Fibroblast of lung (primary cell): ENCODE measurements around the gene HIRA. TPM values are rescaled to one million over a fixed set of nuclear protein-coding genes. Genes with fewer than 3 reads are reported as not detected.

Experiments used
- DNase-seq, 2 donors: peaks; one replicate each; pipeline versions ENCODE4 v3.0.0 to v3.0.0-alpha.2; 2010; ENCODE audit warnings: low read depth in 2 of 2
- H2AFZ ChIP-seq: 2 replicates; pipeline ENCODE4 v1.5.1; 2012; ENCODE audit warnings: low read length, control low read depth, inconsistent platforms
- H3K27ac ChIP-seq: 2 replicates; pipeline ENCODE4 v1.5.1; 2011; ENCODE audit warnings: low read length, control low read depth; ENCODE audit not compliant: insufficient read depth
- H3K27me3 ChIP-seq: 2 replicates; pipeline ENCODE4 v1.5.1; 2011; ENCODE audit warnings: mild to moderate bottlenecking, low read length; ENCODE audit not compliant: control insufficient read depth, insufficient read depth
- H3K36me3 ChIP-seq: 2 replicates; pipeline ENCODE4 v1.5.1; 2011; ENCODE audit warnings: low read length; ENCODE audit not compliant: control insufficient read depth, insufficient read depth
- H3K4me1 ChIP-seq: 2 replicates; pipeline ENCODE4 v1.5.1; 2011; ENCODE audit warnings: low read length; ENCODE audit not compliant: control insufficient read depth, insufficient read depth; ENCODE audit errors: extremely low read depth
- H3K4me2 ChIP-seq: 2 replicates; pipeline ENCODE4 v1.5.1; 2011; ENCODE audit warnings: low read length, control low read depth; ENCODE audit not compliant: insufficient read depth; ENCODE audit errors: extremely low read depth
- H3K4me3 ChIP-seq, 4 experiments: fragments of 200-600 bp in 1 of 4; sonication (generic) in 1 of 4; replicated peaks in 1 of 4; 2 replicates each; pipeline ENCODE4 v1.5.1; 2011 to 2016; ENCODE audit warnings: low read length in 4 of 4, low read depth in 3 of 4, mild to moderate bottlenecking in 3 of 4, control low read depth in 2 of 4, inconsistent platforms in 1 of 4, mixed read lengths in 1 of 4; ENCODE audit not compliant: insufficient read depth in 1 of 4; ENCODE audit errors: control extremely low read depth in 1 of 4
- H3K79me2 ChIP-seq: 2 replicates; pipeline ENCODE4 v1.5.1; 2012; ENCODE audit warnings: mild to moderate bottlenecking, low read length, inconsistent platforms; ENCODE audit not compliant: control insufficient read depth, insufficient read depth
- H3K9ac ChIP-seq: 2 replicates; pipeline ENCODE4 v1.5.1; 2011; ENCODE audit warnings: mild to moderate bottlenecking, low read length, control low read depth; ENCODE audit not compliant: insufficient read depth
- H3K9me3 ChIP-seq: 2 replicates; pipeline ENCODE4 v1.5.1; 2012; ENCODE audit warnings: low read depth, low read length; ENCODE audit not compliant: control insufficient read depth, insufficient read depth
- H4K20me1 ChIP-seq: 2 replicates; pipeline ENCODE4 v1.5.1; 2011; ENCODE audit warnings: low read length; ENCODE audit not compliant: control insufficient read depth, insufficient read depth; ENCODE audit errors: extremely low read depth
- CTCF ChIP-seq, 2 donors: IDR thresholded peaks in 1 of 2; conservative IDR thresholded peaks in 1 of 2; 1 replicate in 1 of 2; 2 replicates in 1 of 2; pipeline ENCODE4 v1.5.1; 2011 to 2012; ENCODE audit warnings: low read length in 2 of 2, control low read depth in 1 of 2, inconsistent platforms in 1 of 2, low read depth in 1 of 2, mild to moderate bottlenecking in 1 of 2
- EZH2 ChIP-seq: IDR thresholded peaks from 2 replicates; pipeline ENCODE4 v1.5.1; 2012; ENCODE audit warnings: low read length, control low read depth, mild to moderate bottlenecking; ENCODE audit errors: missing control alignments
- polyA plus RNA-seq, 2 donors: library from polyadenylated mRNA; depleted of rRNA in 1 of 2; stranded (reverse) in 1 of 2; unstranded in 1 of 2; fragments of >200 nt; gene quantifications; 2 replicates each; pipeline ENCODE4 v1.2.1, GENCODE V29; 2011 to 2012; ENCODE audit warnings: missing spikeins in 1 of 2
- total RNA-seq: library from RNA; depleted of rRNA; stranded (reverse); fragments of >200 nt; gene quantifications from 2 replicates; pipeline ENCODE4 v1.2.1, GENCODE V29; 2014

Gene HIRA
- total and polyA plus RNA-seq, 2 donors (not counting 1 experiment from before 2014, with no cell fraction given), result 19.2 to 20.5 TPM

- H3K9me3 ChIP-seq, result no peaks in the 10 kb centered on the region
Measured at GRCh38 chr22:19479355-19480172, 48.0 kb upstream of the HIRA start, which contains the start of gene CDC45. CDC45 (plus strand) TSS chr22:19479920; CDS start chr22:19479969, 49 bp downstream.

GRCh38 chr22:19478901-19479354 lies 47.4 kb upstream of the HIRA start, which contains the start of gene UFD1:
UFD1 (minus strand) TSS chr22:19479193; CDS start chr22:19479085, 108 bp downstream.
- no peaks in the 10 kb centered on the region for H4K20me1 ChIP-seq
- H3K9me3 ChIP-seq, result no peaks in the 10 kb centered on the region
- peaks cover 47% of the 10 kb centered on the region for H3K79me2 ChIP-seq
- H3K4me3 ChIP-seq, result peak within 1 kb of the TSS; percentile 80 to 98 (median 89)
- H2AFZ ChIP-seq, result peak within 1 kb of the TSS; percentile 86
- no peaks in the 10 kb centered on the region for H3K36me3 ChIP-seq
- peak within 1 kb of the TSS; percentile 63 for H3K9ac ChIP-seq
- TF ChIP-seq EZH2, result no peak
- TF ChIP-seq CTCF (conservative IDR thresholded peaks at IDR 0.05 in 1 of 2, IDR thresholded peaks at IDR 0.05 in 1 of 2; ENCODE audit: low read depth in 1 of 2, low read length in 2 of 2), result no peak
- peak; percentile 80 to 91 for DNase-seq
- H3K4me2 ChIP-seq, result peak within 1 kb of the TSS; percentile 99
- H3K27ac ChIP-seq, result peak within 1 kb of the TSS; percentile 91
- H3K4me1 ChIP-seq, result peaks cover 11% of the 10 kb centered on the region
- H3K27me3 ChIP-seq, result no peaks in the 10 kb centered on the region

More at GRCh38 chr22:19479355-19480172, 48.0 kb upstream of the HIRA start, which contains the start of gene CDC45:
- peaks cover 45% of the 10 kb centered on the region for H3K79me2 ChIP-seq
- peak within 1 kb of the TSS; percentile 86 for H2AFZ ChIP-seq
- H3K4me3 ChIP-seq, result peak within 1 kb of the TSS; percentile 80 to 98 (median 89)
- TF ChIP-seq CTCF (conservative IDR thresholded peaks at IDR 0.05 in 1 of 2, IDR thresholded peaks at IDR 0.05 in 1 of 2; ENCODE audit: low read depth in 1 of 2, low read length in 2 of 2), result no peak
- no peak for TF ChIP-seq EZH2
- DNase-seq, result peak; percentile 99
- H3K9ac ChIP-seq, result peak within 1 kb of the TSS; percentile 63
- H3K4me1 ChIP-seq, result peaks cover 11% of the 10 kb centered on the region
- no peaks in the 10 kb centered on the region for H3K27me3 ChIP-seq
- H3K27ac ChIP-seq, result peak within 1 kb of the TSS; percentile 91
- no peaks in the 10 kb centered on the region for H4K20me1 ChIP-seq
- H3K36me3 ChIP-seq, result peaks cover 3% of the 10 kb centered on the region
- H3K4me2 ChIP-seq, result peak within 1 kb of the TSS; percentile 99
